ENCODE results near the gene DAPK1. TPM values are rescaled to one million over a fixed set of nuclear protein-coding genes. Genes with fewer than 3 reads are reported as not detected.

The DAPK1 gene
- total and polyA plus RNA-seq, 8 donors, result 9.0 to 88.7 (median 50.7) TPM

DNA sequence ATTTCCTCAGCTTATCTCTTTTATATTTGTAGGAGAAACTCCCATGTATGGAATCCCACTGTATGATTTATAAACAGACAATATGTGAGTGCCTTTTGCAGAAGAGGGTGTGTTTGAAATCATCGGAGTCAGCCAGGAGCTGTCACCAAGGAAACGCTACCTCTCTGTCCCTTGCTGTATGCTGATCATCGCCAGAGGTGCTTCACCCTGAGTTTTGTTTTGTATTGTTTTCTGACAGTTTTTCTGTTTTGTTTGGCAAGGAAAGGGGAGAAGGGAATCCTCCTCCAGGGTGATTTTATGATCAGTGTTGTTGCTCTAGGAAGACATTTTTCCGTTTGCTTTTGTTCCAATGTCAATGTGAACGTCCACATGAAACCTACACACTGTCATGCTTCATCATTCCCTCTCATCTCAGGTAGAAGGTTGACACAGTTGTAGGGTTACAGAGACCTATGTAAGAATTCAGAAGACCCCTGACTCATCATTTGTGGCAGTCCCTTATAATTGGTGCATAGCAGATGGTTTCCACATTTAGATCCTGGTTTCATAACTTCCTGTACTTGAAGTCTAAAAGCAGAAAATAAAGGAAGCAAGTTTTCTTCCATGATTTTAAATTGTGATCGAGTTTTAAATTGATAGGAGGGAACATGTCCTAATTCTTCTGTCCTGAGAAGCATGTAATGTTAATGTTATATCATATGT, 210.3 kb downstream of the DAPK1 start:
- no peaks in the 10 kb centered on the region for H3K27me3 ChIP-seq
- no peak overlapping the region for H3K27ac ChIP-seq
- H3K4me1 ChIP-seq, result peaks cover 0 to 9% (median 2%) of the 10 kb centered on the region in 4 donors
- no peaks in the 10 kb centered on the region for H3K9me3 ChIP-seq
- TF ChIP-seq POLR2AphosphoS5 (IDR thresholded peaks at IDR 0.05) (no peak), EP300 (IDR thresholded peaks at IDR 0.05) (no peak), POLR2A (IDR thresholded peaks at IDR 0.05) (no peak)
- TF ChIP-seq, protein P1, sequence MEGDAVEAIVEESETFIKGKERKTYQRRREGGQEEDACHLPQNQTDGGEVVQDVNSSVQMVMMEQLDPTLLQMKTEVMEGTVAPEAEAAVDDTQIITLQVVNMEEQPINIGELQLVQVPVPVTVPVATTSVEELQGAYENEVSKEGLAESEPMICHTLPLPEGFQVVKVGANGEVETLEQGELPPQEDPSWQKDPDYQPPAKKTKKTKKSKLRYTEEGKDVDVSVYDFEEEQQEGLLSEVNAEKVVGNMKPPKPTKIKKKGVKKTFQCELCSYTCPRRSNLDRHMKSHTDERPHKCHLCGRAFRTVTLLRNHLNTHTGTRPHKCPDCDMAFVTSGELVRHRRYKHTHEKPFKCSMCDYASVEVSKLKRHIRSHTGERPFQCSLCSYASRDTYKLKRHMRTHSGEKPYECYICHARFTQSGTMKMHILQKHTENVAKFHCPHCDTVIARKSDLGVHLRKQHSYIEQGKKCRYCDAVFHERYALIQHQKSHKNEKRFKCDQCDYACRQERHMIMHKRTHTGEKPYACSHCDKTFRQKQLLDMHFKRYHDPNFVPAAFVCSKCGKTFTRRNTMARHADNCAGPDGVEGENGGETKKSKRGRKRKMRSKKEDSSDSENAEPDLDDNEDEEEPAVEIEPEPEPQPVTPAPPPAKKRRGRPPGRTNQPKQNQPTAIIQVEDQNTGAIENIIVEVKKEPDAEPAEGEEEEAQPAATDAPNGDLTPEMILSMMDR (IDR thresholded peaks at IDR 0.05), result no peak
- H3K4me3 ChIP-seq, result no peak overlapping the region
- no peak for DNase-seq
- intact Hi-C loops (cut with DNase I; ENCODE audit: low total_unique reads), result no loop called here
- H3K36me3 ChIP-seq, result peaks cover 16 to 65% (median 59%) of the 10 kb centered on the region in 4 donors
- WGBS, 5 donors, result 74 to 83% (median 79%) methylated on average over 6 of the region's 6 CpGs

DNA sequence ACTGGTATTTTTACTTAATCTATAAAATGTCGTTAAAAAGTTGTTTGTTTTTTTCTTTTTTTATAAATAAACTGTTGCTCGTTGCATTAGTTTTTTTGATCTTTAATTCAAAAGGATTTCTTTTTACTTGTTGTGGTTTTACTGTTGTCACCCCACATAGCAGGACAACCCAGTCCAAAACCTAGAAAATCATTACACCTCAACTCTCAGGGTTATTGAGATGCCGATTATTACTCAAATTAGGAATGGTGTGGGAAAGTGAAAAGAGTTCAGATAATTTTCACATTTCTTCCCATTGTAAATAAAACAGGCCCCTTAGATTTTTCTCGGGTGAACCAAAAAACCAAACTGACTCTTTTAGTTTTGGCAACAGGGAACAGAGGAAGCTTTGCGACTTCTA, 210.9 kb downstream of the DAPK1 start:
- Histone ChIP-seq H3K36me3 (peaks cover 15 to 59% (median 53%) of the 10 kb centered on the region in 4 donors), H3K4me3 (no peak overlapping the region), H3K9me3 (no peaks in the 10 kb centered on the region), H3K4me1 (peaks cover 0 to 12% (median 2%) of the 10 kb centered on the region in 4 donors), H3K27me3 (no peaks in the 10 kb centered on the region), H3K27ac (no peak overlapping the region)
- WGBS, 5 donors, result 75 to 81% (median 80%) methylated on average over 5 of the region's 5 CpGs
- DNase-seq, result no peak
- intact Hi-C loops (cut with DNase I; ENCODE audit: low total_unique reads), result no loop called here
- no peak for TF ChIP-seq POLR2A (IDR thresholded peaks at IDR 0.05)
- TF ChIP-seq POLR2AphosphoS5 (IDR thresholded peaks at IDR 0.05), result no peak
- no peak for TF ChIP-seq EP300 (IDR thresholded peaks at IDR 0.05)
- TF ChIP-seq, protein P1 (IDR thresholded peaks at IDR 0.05), result no peak

DNA sequence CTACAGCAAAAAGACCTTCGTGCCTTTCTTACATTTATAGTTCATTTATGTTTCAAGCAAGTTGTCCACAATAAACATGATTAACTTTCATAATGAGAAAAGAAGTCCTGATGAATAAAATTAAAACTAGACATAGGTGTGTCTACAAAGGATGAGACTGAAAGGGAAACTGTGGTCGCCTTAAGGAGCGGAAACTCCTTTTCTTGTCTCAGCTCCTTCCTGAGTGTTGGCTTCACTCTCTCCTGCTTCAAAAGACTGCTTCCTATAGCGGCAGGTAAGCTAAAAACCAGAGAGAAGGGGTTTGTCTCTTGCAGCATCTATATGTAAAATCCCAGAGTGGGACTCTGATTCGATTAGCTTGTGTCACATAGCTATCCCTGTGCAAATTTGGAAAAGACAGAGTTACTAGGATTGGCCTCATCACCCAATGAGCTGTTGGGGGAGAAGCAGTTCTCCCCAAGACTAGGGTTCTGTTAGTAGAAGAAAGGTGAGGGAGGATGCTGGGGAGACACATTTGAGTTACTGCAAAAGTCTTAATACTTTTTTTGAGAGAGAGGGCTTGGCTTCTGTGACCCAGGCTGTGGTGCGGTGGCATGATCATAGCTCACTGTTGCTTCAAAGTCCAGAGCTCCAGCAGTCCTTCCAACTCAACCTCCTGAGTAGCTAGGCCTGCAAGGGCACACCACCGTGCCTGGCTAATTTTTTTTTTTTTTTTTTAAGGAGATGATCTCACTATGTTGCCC, 211.5 kb downstream of the DAPK1 start:
- intact Hi-C loops (cut with DNase I; ENCODE audit: low total_unique reads), result no loop called here
- H3K36me3 ChIP-seq, result peaks cover 15 to 53% (median 47%) of the 10 kb centered on the region in 4 donors
- H3K27ac ChIP-seq, result no peak overlapping the region
- peaks cover 0 to 18% (median 4%) of the 10 kb centered on the region in 4 donors for H3K4me1 ChIP-seq
- TF ChIP-seq, protein P1 (IDR thresholded peaks at IDR 0.05), result no peak
- TF ChIP-seq EP300 (IDR thresholded peaks at IDR 0.05), result no peak
- TF ChIP-seq POLR2A (IDR thresholded peaks at IDR 0.05), result no peak
- TF ChIP-seq POLR2AphosphoS5 (IDR thresholded peaks at IDR 0.05), result no peak
- H3K27me3 ChIP-seq, result no peaks in the 10 kb centered on the region
- H3K4me3 ChIP-seq, result no peak overlapping the region
- WGBS, 5 donors, result 74 to 86% (median 78%) methylated on average over 7 of the region's 7 CpGs
- no peaks in the 10 kb centered on the region for H3K9me3 ChIP-seq
- DNase-seq, result no peak

DNA sequence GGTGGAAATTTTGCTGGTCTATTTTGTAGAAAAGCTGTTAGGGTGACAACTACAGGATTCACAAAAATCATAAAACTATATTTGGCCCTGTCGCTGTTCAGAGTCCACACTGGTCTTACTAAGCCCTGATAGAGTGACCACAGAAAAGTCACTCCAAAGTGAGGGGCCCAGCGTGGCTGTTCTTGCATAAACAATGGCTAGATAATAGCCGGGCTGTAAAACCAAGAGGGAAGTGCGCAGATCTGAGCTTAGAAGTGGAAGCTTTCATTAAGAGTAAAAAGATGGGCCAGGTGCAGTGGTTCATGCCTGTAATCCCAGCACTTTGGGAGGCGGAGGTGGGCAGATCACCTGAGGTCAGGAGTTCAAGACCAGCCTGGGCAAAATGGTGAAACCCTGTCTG, 212.8 kb downstream of the DAPK1 start:
- intact Hi-C loops (cut with DNase I; ENCODE audit: low total_unique reads), result no loop called here
- 67 to 80% (median 74%) methylated on average over 5 of the region's 5 CpGs for WGBS, 5 donors
- TF ChIP-seq POLR2AphosphoS5 (IDR thresholded peaks at IDR 0.05) (no peak), EP300 (IDR thresholded peaks at IDR 0.05) (no peak), POLR2A (IDR thresholded peaks at IDR 0.05) (no peak)
- TF ChIP-seq, protein P1 (IDR thresholded peaks at IDR 0.05), result no peak
- Histone ChIP-seq H3K27me3 (no peaks in the 10 kb centered on the region), H3K4me3 (no peak overlapping the region), H3K36me3 (peaks cover 15 to 41% (median 40%) of the 10 kb centered on the region in 4 donors), H3K4me1 (peaks cover 4 to 28% (median 10%) of the 10 kb centered on the region in 4 donors), H3K27ac (no peak overlapping the region), H3K9me3 (no peaks in the 10 kb centered on the region)
- DNase-seq, result no peak

All from stomach (tissue), 9 donors.